ENCODE results near the gene HNF1B. TPM values are rescaled to one million over a fixed set of nuclear protein-coding genes. Genes with fewer than 3 reads are reported as not detected.

Gene HNF1B
- total RNA-seq, 2 donors from 2014 or later: 22.3 to 37.6 TPM

DNA sequence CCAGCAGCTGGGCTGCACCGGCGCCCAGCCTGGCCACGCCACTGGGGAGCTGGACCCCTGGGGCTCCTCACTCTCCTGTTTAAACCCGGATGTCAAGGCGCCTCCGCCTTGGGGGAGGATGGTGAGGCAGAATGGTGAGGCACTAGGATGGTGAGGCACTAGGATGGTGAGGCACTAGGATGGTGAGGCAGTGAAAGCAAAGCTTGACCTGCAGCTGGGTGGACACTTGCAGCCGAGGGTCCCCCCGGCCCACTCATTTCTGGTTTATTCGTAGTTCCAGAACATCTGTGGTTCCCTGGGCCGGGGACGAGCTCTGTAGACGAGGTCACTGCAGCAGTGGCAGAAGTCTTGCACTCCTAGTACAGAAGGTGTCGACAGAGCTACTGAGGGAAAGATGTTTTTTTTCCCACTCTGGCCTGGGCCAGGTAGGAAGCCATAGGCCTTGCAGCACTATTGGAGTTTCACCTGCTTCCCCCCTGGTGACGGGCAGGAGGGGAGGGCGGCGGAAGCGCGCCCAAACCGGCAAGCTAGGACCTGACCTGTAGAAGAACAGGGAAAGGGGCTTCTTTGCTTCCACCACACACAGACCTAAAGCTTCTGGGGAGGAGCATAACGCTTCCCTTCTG, 1.1 kb upstream of the HNF1B start:
- Histone ChIP-seq H3K4me3 (peak overlapping the region; percentile 28 to 59), H3K27ac (peak overlapping the region; percentile 79 to 98 (median 92)), H3K27me3 (no peaks in the 10 kb centered on the region), H3K36me3 (replicated peaks in 1 of 2; ENCODE audit: insufficient read depth in 1 of 2, low read depth in 2 of 2) (no peaks in the 10 kb centered on the region), H3K9me3 (no peaks in the 10 kb centered on the region), H3K4me1 (peaks cover 42% of the 10 kb centered on the region)
- intact Hi-C loops (cut with DNase I): no loop called here
- WGBS, 2 donors: 6 to 9% methylated on average over 15 to 19 of the region's 20 CpGs
- peak in 3 of 4 donors; percentile 46 to 49 (median 48) for DNase-seq
- ATAC-seq: no peak
- TF ChIP-seq, protein P1, sequence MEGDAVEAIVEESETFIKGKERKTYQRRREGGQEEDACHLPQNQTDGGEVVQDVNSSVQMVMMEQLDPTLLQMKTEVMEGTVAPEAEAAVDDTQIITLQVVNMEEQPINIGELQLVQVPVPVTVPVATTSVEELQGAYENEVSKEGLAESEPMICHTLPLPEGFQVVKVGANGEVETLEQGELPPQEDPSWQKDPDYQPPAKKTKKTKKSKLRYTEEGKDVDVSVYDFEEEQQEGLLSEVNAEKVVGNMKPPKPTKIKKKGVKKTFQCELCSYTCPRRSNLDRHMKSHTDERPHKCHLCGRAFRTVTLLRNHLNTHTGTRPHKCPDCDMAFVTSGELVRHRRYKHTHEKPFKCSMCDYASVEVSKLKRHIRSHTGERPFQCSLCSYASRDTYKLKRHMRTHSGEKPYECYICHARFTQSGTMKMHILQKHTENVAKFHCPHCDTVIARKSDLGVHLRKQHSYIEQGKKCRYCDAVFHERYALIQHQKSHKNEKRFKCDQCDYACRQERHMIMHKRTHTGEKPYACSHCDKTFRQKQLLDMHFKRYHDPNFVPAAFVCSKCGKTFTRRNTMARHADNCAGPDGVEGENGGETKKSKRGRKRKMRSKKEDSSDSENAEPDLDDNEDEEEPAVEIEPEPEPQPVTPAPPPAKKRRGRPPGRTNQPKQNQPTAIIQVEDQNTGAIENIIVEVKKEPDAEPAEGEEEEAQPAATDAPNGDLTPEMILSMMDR (IDR thresholded peaks at IDR 0.05): no peak
- peak in 1 of 3 donors; percentile 20 for TF ChIP-seq POLR2A (IDR thresholded peaks at IDR 0.05)

DNA sequence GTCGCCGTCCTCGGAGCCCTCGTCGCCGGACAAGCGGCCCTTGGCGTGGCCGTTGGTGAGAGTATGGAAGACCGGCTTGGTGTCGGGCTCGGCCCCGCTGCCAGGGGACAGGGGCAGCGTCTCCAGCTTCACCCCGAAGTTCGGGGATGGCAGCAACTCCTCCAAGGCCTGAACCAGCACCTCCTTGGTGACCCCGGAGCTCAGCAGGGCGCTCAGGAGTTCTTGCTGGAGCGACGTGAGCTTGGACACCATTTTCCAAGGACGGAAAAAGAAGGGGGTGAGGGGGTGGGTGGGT, 279 bp downstream of the HNF1B start:
- no peak for DNase-seq
- ATAC-seq: peak; percentile 7
- Histone ChIP-seq H3K9me3 (no peaks in the 10 kb centered on the region), H3K36me3 (replicated peaks in 1 of 2; ENCODE audit: insufficient read depth in 1 of 2, low read depth in 2 of 2) (no peaks in the 10 kb centered on the region), H3K4me1 (peaks cover 41% of the 10 kb centered on the region), H3K4me3 (peak overlapping the region; percentile 59 to 89), H3K27ac (peak overlapping the region; percentile 79 to 98 (median 92)), H3K27me3 (no peaks in the 10 kb centered on the region)
- no peak for TF ChIP-seq POLR2A (IDR thresholded peaks at IDR 0.05)
- TF ChIP-seq, protein P1 (IDR thresholded peaks at IDR 0.05): no peak
- WGBS, 2 donors: 1 to 6% methylated on average over 5 to 21 of the region's 21 CpGs
- intact Hi-C loops (cut with DNase I): no loop called here

DNA sequence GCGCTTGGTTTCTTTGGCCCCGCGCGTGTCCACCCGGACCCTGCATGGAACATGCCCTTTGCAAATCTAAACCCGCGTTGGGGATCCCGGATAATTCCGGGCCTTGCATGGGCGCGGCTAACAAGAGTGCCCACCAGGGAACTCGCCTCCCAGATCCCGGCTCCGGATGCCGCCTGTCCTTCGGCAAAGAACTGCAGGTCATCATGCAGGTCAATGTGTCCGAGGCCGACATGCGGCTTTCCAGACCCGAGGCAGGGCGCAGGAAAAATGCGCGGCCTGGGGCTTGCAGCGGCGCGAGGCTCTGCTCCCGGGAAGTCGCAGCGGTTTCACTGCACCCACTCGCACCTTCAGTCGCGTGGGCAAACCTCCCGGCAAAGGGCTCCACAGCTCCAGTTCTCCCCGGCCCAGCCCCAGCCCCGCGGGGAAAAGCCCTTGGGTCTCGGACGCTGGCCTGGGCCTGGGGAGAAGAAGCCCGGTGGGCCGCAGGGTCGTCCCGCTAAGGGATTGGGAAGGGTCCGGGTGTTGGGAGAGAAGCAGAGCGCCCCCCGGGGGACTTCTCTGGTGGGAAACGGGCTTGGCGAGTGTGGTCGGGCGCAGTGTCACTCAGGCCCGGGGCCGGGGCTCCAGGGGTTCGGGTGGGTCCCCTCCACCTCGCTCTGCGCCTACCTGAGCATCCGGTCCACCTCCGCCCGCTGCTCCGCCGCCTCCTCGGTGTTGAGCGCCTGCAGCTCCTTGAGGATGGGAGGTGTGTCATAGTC, 805 bp downstream of the HNF1B start:
- H3K27me3 ChIP-seq: no peaks in the 10 kb centered on the region
- no peaks in the 10 kb centered on the region for H3K36me3 ChIP-seq (replicated peaks in 1 of 2; ENCODE audit: insufficient read depth in 1 of 2, low read depth in 2 of 2)
- peak overlapping the region; percentile 59 to 89 for H3K4me3 ChIP-seq
- ATAC-seq (peak; percentile 7), DNase-seq (peak; percentile 35 to 65 (median 50))
- no peak for TF ChIP-seq POLR2A (IDR thresholded peaks at IDR 0.05)
- TF ChIP-seq, protein P1 (IDR thresholded peaks at IDR 0.05): no peak
- H3K9me3 ChIP-seq: no peaks in the 10 kb centered on the region
- whole genome bisulfite sequencing, 2 donors: 2% methylated on average over 61 of the region's 61 CpGs; no CpG with 5 or more reads in 1 of the 2 donors
- peaks cover 46% of the 10 kb centered on the region for H3K4me1 ChIP-seq
- intact Hi-C loops (cut with DNase I): no loop called here
- H3K27ac ChIP-seq: peak overlapping the region; percentile 79 to 98 (median 92)

DNA sequence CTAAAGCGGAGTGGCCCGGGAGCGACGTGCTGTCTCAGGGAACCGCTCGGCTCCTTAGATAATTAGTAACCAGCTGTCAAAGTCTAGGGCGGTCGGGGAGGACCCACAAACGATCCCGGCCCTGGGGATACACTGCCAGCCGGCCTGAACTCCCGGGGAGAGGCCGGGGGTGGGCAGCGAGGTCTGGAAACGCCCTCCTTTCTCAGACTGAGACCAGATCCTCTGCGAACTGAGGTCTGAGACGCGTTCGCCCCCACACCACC, 1.3 kb downstream of the HNF1B start:
- H3K9me3 ChIP-seq: no peaks in the 10 kb centered on the region
- H3K4me3 ChIP-seq: peak overlapping the region; percentile 59 to 89
- DNase-seq (peak; percentile 63 to 75 (median 68)), ATAC-seq (peak; percentile 27)
- TF ChIP-seq POLR2A (IDR thresholded peaks at IDR 0.05): peak; percentile 6 to 58 (median 28)
- TF ChIP-seq, protein P1 (IDR thresholded peaks at IDR 0.05): no peak
- intact Hi-C loops (cut with DNase I): no loop called here
- peaks cover 48% of the 10 kb centered on the region for H3K4me1 ChIP-seq
- H3K27ac ChIP-seq: peak overlapping the region; percentile 79 to 98 (median 92)
- H3K27me3 ChIP-seq: no peaks in the 10 kb centered on the region
- WGBS, 2 donors: 0% methylated on average over 18 of the region's 19 CpGs; no CpG with 5 or more reads in 1 of the 2 donors
- H3K36me3 ChIP-seq (replicated peaks in 1 of 2; ENCODE audit: insufficient read depth in 1 of 2, low read depth in 2 of 2): no peaks in the 10 kb centered on the region
